ENCODE data around the gene DNAJC18. TPM values are rescaled to one million over a fixed set of nuclear protein-coding genes. Genes with fewer than 3 reads are reported as not detected.

DNAJC18 gene
- total and polyA plus RNA-seq, 2 experiments from 2014 or later: 13.4 to 18.9 TPM

DNA sequence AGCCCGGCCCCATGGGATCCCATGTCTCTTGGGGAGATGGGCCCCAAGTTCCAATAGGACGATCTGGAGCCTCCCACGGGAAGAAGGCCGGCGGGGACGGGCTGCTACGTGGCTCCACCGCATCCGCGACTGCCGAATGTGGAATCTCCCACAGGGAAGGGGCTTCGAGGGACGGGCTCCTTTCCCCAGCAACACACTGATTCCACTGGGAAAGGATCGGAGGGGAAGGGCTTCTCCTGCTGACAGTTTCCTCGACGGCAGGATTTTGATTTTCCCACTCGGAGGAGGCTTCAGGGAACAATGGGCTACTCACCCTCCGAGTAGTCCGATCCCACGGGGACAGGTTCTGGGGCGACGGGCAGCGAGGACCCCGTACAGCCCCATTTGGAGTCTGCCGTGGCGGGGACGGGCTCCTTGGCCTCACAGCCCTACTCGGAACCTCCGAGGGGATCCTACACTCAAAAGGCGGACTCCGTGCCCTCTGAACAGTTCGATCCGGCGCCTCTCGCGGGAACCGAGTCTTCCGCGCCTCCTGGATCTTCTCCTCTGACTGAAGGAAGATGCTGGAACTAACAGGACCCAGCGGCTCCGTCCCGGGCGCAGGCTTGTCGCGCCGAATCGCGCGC is 45.7 kb downstream of the DNAJC18 start:
- peak; percentile 60 for DNase-seq (ENCODE audit: low spot score)
- TF ChIP-seq ZNF331 (CRISPR knock-in tag; IDR thresholded peaks at IDR 0.05; ENCODE audit: low read depth): no peak
- TF ChIP-seq EZH2 (IDR thresholded peaks at IDR 0.05; ENCODE audit: low read depth, unreplicated experiment): no peak
- TF ChIP-seq JUNB (IDR thresholded peaks at IDR 0.05; ENCODE audit: unreplicated experiment): no peak
- TF ChIP-seq, protein P1, sequence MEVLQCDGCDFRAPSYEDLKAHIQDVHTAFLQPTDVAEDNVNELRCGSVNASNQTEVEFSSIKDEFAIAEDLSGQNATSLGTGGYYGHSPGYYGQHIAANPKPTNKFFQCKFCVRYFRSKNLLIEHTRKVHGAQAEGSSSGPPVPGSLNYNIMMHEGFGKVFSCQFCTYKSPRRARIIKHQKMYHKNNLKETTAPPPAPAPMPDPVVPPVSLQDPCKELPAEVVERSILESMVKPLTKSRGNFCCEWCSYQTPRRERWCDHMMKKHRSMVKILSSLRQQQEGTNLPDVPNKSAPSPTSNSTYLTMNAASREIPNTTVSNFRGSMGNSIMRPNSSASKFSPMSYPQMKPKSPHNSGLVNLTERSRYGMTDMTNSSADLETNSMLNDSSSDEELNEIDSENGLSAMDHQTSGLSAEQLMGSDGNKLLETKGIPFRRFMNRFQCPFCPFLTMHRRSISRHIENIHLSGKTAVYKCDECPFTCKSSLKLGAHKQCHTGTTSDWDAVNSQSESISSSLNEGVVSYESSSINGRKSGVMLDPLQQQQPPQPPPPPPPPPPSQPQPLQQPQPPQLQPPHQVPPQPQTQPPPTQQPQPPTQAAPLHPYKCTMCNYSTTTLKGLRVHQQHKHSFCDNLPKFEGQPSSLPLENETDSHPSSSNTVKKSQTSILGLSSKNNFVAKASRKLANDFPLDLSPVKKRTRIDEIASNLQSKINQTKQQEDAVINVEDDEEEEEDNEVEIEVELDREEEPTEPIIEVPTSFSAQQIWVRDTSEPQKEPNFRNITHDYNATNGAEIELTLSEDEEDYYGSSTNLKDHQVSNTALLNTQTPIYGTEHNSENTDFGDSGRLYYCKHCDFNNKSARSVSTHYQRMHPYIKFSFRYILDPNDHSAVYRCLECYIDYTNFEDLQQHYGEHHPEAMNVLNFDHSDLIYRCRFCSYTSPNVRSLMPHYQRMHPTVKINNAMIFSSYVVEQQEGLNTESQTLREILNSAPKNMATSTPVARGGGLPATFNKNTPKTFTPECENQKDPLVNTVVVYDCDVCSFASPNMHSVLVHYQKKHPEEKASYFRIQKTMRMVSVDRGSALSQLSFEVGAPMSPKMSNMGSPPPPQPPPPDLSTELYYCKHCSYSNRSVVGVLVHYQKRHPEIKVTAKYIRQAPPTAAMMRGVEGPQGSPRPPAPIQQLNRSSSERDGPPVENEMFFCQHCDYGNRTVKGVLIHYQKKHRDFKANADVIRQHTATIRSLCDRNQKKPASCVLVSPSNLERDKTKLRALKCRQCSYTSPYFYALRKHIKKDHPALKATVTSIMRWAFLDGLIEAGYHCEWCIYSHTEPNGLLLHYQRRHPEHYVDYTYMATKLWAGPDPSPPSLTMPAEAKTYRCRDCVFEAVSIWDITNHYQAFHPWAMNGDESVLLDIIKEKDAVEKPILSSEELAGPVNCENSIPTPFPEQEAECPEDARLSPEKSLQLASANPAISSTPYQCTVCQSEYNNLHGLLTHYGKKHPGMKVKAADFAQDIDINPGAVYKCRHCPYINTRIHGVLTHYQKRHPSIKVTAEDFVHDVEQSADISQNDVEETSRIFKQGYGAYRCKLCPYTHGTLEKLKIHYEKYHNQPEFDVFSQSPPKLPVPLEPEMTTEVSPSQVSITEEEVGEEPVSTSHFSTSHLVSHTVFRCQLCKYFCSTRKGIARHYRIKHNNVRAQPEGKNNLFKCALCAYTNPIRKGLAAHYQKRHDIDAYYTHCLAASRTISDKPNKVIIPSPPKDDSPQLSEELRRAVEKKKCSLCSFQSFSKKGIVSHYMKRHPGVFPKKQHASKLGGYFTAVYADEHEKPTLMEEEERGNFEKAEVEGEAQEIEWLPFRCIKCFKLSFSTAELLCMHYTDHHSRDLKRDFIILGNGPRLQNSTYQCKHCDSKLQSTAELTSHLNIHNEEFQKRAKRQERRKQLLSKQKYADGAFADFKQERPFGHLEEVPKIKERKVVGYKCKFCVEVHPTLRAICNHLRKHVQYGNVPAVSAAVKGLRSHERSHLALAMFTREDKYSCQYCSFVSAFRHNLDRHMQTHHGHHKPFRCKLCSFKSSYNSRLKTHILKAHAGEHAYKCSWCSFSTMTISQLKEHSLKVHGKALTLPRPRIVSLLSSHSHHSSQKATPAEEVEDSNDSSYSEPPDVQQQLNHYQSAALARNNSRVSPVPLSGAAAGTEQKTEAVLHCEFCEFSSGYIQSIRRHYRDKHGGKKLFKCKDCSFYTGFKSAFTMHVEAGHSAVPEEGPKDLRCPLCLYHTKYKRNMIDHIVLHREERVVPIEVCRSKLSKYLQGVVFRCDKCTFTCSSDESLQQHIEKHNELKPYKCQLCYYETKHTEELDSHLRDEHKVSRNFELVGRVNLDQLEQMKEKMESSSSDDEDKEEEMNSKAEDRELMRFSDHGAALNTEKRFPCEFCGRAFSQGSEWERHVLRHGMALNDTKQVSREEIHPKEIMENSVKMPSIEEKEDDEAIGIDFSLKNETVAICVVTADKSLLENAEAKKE (CRISPR knock-in tag; IDR thresholded peaks at IDR 0.05): no peak
- TF ChIP-seq, protein P2, sequence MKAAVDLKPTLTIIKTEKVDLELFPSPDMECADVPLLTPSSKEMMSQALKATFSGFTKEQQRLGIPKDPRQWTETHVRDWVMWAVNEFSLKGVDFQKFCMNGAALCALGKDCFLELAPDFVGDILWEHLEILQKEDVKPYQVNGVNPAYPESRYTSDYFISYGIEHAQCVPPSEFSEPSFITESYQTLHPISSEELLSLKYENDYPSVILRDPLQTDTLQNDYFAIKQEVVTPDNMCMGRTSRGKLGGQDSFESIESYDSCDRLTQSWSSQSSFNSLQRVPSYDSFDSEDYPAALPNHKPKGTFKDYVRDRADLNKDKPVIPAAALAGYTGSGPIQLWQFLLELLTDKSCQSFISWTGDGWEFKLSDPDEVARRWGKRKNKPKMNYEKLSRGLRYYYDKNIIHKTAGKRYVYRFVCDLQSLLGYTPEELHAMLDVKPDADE (IDR thresholded peaks at IDR 0.05): no peak
- TF ChIP-seq NANOG (IDR thresholded peaks at IDR 0.05; ENCODE audit: borderline replicate concordance): no peak
- TF ChIP-seq ZNF114 (CRISPR knock-in tag; IDR thresholded peaks at IDR 0.05): no peak
- TF ChIP-seq, protein P3, sequence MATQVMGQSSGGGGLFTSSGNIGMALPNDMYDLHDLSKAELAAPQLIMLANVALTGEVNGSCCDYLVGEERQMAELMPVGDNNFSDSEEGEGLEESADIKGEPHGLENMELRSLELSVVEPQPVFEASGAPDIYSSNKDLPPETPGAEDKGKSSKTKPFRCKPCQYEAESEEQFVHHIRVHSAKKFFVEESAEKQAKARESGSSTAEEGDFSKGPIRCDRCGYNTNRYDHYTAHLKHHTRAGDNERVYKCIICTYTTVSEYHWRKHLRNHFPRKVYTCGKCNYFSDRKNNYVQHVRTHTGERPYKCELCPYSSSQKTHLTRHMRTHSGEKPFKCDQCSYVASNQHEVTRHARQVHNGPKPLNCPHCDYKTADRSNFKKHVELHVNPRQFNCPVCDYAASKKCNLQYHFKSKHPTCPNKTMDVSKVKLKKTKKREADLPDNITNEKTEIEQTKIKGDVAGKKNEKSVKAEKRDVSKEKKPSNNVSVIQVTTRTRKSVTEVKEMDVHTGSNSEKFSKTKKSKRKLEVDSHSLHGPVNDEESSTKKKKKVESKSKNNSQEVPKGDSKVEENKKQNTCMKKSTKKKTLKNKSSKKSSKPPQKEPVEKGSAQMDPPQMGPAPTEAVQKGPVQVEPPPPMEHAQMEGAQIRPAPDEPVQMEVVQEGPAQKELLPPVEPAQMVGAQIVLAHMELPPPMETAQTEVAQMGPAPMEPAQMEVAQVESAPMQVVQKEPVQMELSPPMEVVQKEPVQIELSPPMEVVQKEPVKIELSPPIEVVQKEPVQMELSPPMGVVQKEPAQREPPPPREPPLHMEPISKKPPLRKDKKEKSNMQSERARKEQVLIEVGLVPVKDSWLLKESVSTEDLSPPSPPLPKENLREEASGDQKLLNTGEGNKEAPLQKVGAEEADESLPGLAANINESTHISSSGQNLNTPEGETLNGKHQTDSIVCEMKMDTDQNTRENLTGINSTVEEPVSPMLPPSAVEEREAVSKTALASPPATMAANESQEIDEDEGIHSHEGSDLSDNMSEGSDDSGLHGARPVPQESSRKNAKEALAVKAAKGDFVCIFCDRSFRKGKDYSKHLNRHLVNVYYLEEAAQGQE (IDR thresholded peaks at IDR 0.05; ENCODE audit: unreplicated experiment): no peak
- no peak for TF ChIP-seq POLR2AphosphoS5 (IDR thresholded peaks at IDR 0.05; ENCODE audit: low read depth)
- no peak for TF ChIP-seq CREB1 (CRISPR knock-in tag; IDR thresholded peaks at IDR 0.05; ENCODE audit: low read depth)
- TF ChIP-seq EZH2phosphoT487 (IDR thresholded peaks at IDR 0.05; ENCODE audit: unreplicated experiment): no peak
- TF ChIP-seq, protein P4, sequence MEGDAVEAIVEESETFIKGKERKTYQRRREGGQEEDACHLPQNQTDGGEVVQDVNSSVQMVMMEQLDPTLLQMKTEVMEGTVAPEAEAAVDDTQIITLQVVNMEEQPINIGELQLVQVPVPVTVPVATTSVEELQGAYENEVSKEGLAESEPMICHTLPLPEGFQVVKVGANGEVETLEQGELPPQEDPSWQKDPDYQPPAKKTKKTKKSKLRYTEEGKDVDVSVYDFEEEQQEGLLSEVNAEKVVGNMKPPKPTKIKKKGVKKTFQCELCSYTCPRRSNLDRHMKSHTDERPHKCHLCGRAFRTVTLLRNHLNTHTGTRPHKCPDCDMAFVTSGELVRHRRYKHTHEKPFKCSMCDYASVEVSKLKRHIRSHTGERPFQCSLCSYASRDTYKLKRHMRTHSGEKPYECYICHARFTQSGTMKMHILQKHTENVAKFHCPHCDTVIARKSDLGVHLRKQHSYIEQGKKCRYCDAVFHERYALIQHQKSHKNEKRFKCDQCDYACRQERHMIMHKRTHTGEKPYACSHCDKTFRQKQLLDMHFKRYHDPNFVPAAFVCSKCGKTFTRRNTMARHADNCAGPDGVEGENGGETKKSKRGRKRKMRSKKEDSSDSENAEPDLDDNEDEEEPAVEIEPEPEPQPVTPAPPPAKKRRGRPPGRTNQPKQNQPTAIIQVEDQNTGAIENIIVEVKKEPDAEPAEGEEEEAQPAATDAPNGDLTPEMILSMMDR (conservative IDR thresholded peaks at IDR 0.05; ENCODE audit: low read depth in 2 of 2): no peak
- TF ChIP-seq STAT1 (IDR thresholded peaks at IDR 0.05; ENCODE audit: unreplicated experiment): no peak
- H3K36me3 Mint-ChIP-seq (ENCODE audit: low read depth): peaks cover 4% of the 10 kb centered on the region; the same call in 2 of the 3 replicates
- Histone ChIP-seq H3K4me1 (ENCODE audit: insufficient read depth) (peaks cover 9% of the 10 kb centered on the region), H3K27ac (ENCODE audit: low read depth) (no peak overlapping the region), H3K27me3 (ENCODE audit: insufficient read depth) (peaks cover 44% of the 10 kb centered on the region), H4K20me1 (replicated peaks; ENCODE audit: insufficient read depth) (no peaks in the 10 kb centered on the region), H3K4me3 (peak overlapping the region; percentile 81), H2AFZ (peak overlapping the region; percentile 98), H3K4me2 (peak overlapping the region; percentile 96), H3K79me2 (replicated peaks; ENCODE audit: insufficient read depth) (no peaks in the 10 kb centered on the region), H3F3A (replicated peaks; ENCODE audit: low read depth) (peaks cover 25% of the 10 kb centered on the region), H3K36me3 (ENCODE audit: insufficient read depth) (no peaks in the 10 kb centered on the region), H3K9me2 (ENCODE audit: insufficient read depth) (no peaks in the 10 kb centered on the region)
- ATAC-seq: peak; percentile 1
- H3K4me3 Mint-ChIP-seq: peak overlapping the region; percentile 86
- peaks cover 49% of the 10 kb centered on the region for H3K27me3 Mint-ChIP-seq (ENCODE audit: insufficient read depth, low read depth, poor library complexity)
- no peak overlapping the region for H3K27ac Mint-ChIP-seq
- no peaks in the 10 kb centered on the region for H3K9me3 Mint-ChIP-seq
- peaks cover 32% of the 10 kb centered on the region for H3K4me1 Mint-ChIP-seq
